Upper lobe of left lung (tissue), 4 donors: Measurements from ENCODE around the gene TTLL6.

Source experiments
- CTCF ChIP-seq, 6 experiments: fragments of 450-650 bp in 4 of 6; fragments of 200-600 bp in 2 of 6; sonication (generic) in 2 of 6; IDR thresholded peaks; one replicate each; pipeline ENCODE4 v1.5.1; 2016 to 2019; ENCODE audit warnings: antibody characterized with exemption in 6 of 6
- POLR2AphosphoS5 ChIP-seq, 2 donors: sonication (generic); formaldehyde crosslinking; IDR thresholded peaks; one replicate each; pipeline ENCODE4 v1.5.1; 2017; ENCODE audit warnings: antibody characterized with exemption in 2 of 2

GRCh38 chr17:48767263-48767774, 49.7 kb downstream of the TTLL6 start:
- TF ChIP-seq CTCF (IDR thresholded peaks at IDR 0.05) (no peak), POLR2AphosphoS5 (IDR thresholded peaks at IDR 0.05) (no peak)
